GM10266 (cell line): Measurements from ENCODE around the gene PKP1.

Experiments used
- DNase-seq: peaks from one replicate; pipeline ENCODE4 v3.0.0; 2012; ENCODE audit errors: extremely low spot score
- CTCF ChIP-seq: IDR thresholded peaks from 2 replicates; pipeline ENCODE4 v1.5.1; 2012; ENCODE audit warnings: mild to moderate bottlenecking, low read depth; ENCODE audit not compliant: control insufficient read depth, insufficient read depth; ENCODE audit errors: missing control alignments

Gene PKP1

GRCh38 chr1:201250326-201251011 lies 32.8 kb upstream of the PKP1 start:
- TF ChIP-seq CTCF = no peak
- no peak for DNase-seq

GRCh38 chr1:201251411-201251810 lies 31.9 kb upstream of the PKP1 start:
- no peak for DNase-seq
- no peak for TF ChIP-seq CTCF

GRCh38 chr1:201251851-201252430 lies 31.4 kb upstream of the PKP1 start:
- no peak for TF ChIP-seq CTCF
- DNase-seq = no peak

- DNase-seq = no peak
- TF ChIP-seq CTCF = no peak
Observed at GRCh38 chr1:201252944-201253371, 30.3 kb upstream of the PKP1 start.

GRCh38 chr1:201253411-201253810 lies 29.9 kb upstream of the PKP1 start:
- DNase-seq = no peak
- no peak for TF ChIP-seq CTCF

GRCh38 chr1:201253906-201254624 lies 29.2 kb upstream of the PKP1 start:
- peak; percentile 3 for TF ChIP-seq CTCF

GRCh38 chr1:201254625-201255478 lies 28.5 kb upstream of the PKP1 start:
- peak; percentile 99 for TF ChIP-seq CTCF
- DNase-seq = peak; percentile 86

More at GRCh38 chr1:201253906-201254624, 29.2 kb upstream of the PKP1 start:
- DNase-seq = no peak
